ENCODE data around the gene KDM1A. TPM values are rescaled to one million over a fixed set of nuclear protein-coding genes. Genes with fewer than 3 reads are reported as not detected.
"Not testable (repeated sequence)": the region's sequence is repeated elsewhere in the genome, so short reads cannot be mapped to it uniquely, and the experiment has no call there.

Gene KDM1A
- total RNA-seq, 3 donors from 2014 or later, result 41.6 to 73.2 (median 68.5) TPM

DNA sequence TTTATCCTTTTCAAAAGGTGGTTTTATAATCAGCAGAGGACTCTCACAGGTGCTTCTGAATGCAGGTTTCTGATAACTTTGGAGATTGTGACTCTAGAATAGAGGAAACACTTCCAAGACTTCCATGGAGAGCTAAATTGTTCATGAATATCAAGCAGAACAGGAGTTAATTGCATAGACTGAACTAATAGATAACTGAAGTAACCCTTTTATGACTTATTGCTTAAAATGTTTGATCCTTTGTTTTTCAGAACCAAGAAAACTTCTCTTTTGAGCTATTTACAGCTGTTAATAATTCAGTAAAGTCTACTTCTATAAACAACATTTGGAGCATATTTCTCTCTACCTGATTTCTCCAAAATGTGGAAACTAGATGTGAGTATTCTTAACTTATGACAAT, 23.5 kb upstream of the KDM1A start:
- H3K36me3 ChIP-seq, result no peaks in the 10 kb centered on the region
- H3K27ac ChIP-seq, result no peak overlapping the region

DNA sequence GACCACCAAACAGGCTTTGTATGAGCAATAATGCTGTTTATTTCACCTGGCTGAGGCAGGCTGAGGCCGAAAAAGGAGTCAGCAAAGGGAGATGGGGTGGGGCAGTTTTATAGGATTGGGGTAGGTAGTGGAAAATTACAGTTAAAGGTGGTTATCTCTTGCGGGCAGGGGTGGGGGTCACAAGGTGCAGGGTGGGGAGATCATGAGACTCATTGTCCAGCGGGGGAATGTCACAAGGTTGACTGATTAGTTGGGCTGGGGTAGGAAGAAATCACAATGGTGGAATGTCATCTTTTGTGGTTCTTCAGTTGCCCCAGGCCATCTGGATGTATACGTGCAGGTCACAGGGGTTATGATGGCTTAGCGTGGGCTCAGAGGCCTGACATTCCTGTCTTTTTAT, 21.7 kb upstream of the KDM1A start:
- intact Hi-C loops (cut with DNase I; ENCODE audit: low total_unique reads), result not testable (repeated sequence)

More for the DNA sequence above, 23.5 kb upstream of the KDM1A start:
- no peaks in the 10 kb centered on the region for H3K27me3 ChIP-seq
- peaks cover 0 to 4% of the 10 kb centered on the region in 2 donors for H3K9me3 ChIP-seq
- H3K4me1 ChIP-seq, result no peaks in the 10 kb centered on the region
- H3K4me3 ChIP-seq, result no peak overlapping the region
- intact Hi-C loops (cut with DNase I; ENCODE audit: low total_unique reads), result no loop called here
- DNase-seq (ENCODE audit: low spot score in 2 of 2), result no peak
- TF ChIP-seq POLR2A (IDR thresholded peaks at IDR 0.05), result no peak
- no peak for TF ChIP-seq POLR2AphosphoS5 (IDR thresholded peaks at IDR 0.05)
- TF ChIP-seq, protein P1, sequence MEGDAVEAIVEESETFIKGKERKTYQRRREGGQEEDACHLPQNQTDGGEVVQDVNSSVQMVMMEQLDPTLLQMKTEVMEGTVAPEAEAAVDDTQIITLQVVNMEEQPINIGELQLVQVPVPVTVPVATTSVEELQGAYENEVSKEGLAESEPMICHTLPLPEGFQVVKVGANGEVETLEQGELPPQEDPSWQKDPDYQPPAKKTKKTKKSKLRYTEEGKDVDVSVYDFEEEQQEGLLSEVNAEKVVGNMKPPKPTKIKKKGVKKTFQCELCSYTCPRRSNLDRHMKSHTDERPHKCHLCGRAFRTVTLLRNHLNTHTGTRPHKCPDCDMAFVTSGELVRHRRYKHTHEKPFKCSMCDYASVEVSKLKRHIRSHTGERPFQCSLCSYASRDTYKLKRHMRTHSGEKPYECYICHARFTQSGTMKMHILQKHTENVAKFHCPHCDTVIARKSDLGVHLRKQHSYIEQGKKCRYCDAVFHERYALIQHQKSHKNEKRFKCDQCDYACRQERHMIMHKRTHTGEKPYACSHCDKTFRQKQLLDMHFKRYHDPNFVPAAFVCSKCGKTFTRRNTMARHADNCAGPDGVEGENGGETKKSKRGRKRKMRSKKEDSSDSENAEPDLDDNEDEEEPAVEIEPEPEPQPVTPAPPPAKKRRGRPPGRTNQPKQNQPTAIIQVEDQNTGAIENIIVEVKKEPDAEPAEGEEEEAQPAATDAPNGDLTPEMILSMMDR (IDR thresholded peaks at IDR 0.05), result no peak

DNA sequence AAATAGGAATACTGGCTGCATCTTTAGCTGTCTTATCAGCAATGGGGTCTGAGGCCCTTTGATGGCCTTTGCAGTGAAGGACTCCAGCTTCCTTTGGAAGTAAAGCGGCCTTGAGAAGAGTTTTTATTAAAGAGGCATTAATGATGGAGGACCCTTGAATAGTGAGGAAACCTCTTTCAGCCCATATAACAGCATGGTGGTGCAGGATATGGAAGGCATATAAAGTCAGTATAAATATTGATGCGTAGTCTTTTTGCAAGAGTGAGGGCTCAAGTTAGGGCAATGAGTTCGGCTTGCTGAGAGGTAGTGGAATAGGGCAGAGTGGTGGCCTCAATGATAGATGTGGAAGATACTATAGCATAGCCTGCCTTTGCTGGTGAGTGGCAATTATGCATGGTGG, 19.1 kb upstream of the KDM1A start:
- H3K27ac ChIP-seq; H3K4me1 ChIP-seq; intact Hi-C loops (cut with DNase I; ENCODE audit: low total_unique reads): not testable (repeated sequence)

More for the DNA sequence above, 21.7 kb upstream of the KDM1A start:
- H3K4me1 ChIP-seq; H3K9me3 ChIP-seq; H3K27me3 ChIP-seq; DNase-seq (ENCODE audit: low spot score in 2 of 2); H3K36me3 ChIP-seq; H3K27ac ChIP-seq; H3K4me3 ChIP-seq: not testable (repeated sequence)

DNA sequence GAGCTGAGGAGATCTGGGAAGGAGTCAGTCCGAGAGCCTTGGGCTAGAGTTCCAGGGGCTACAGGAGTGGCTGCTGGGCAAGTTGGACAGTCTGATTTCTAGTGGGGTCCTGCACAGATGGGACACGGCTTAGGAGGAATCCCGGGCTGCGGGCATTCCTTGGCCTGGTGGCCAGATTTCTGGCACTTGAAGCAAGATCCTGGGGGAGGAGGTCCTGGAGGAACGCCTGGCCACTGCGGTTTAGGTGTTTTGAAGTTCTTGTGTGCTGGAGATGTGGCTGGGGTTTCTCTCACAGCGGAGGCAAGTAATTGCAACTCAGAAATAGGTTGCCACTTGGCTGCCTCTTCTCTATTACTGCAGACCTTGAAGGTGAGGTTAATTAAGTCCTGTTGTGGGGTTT, 17.1 kb upstream of the KDM1A start:
- intact Hi-C loops (cut with DNase I; ENCODE audit: low total_unique reads); H3K27me3 ChIP-seq; H3K9me3 ChIP-seq; H3K36me3 ChIP-seq; H3K27ac ChIP-seq; H3K4me3 ChIP-seq; H3K4me1 ChIP-seq; DNase-seq (ENCODE audit: low spot score in 2 of 2): not testable (repeated sequence)

More for the DNA sequence above, 19.1 kb upstream of the KDM1A start:
- H3K27me3 ChIP-seq; DNase-seq (ENCODE audit: low spot score in 2 of 2); H3K36me3 ChIP-seq; H3K4me3 ChIP-seq; H3K9me3 ChIP-seq: not testable (repeated sequence)

DNA sequence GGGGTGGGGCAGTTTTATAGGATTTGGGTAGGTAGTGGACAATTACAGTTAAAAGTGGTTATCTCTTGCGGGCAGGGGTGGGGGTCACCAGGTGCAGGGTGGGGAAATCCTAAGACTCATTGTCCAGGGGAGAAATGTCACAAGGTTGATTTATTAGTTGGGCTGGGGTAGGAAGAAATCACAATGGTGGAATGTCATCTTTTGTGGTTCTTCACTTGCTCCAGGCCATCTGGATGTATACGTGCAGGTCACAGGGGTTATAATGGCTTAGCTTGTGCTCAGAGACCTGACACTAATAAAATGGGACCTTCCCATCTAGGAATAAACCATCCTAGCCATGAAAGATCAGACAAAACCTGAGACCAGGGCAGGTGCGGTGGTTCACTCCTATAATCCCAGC, 15.2 kb upstream of the KDM1A start:
- Histone ChIP-seq H3K4me3 (no peak overlapping the region), H3K36me3 (no peaks in the 10 kb centered on the region), H3K27ac (no peak overlapping the region), H3K4me1 (no peaks in the 10 kb centered on the region), H3K9me3 (peaks cover 0 to 5% of the 10 kb centered on the region in 2 donors), H3K27me3 (no peaks in the 10 kb centered on the region)
- intact Hi-C loops (cut with DNase I; ENCODE audit: low total_unique reads), result no loop called here
- no peak for TF ChIP-seq POLR2AphosphoS5 (IDR thresholded peaks at IDR 0.05)
- TF ChIP-seq, protein P1 (IDR thresholded peaks at IDR 0.05), result no peak
- TF ChIP-seq POLR2A (IDR thresholded peaks at IDR 0.05), result no peak
- no peak for DNase-seq (ENCODE audit: low spot score in 2 of 2)

DNA sequence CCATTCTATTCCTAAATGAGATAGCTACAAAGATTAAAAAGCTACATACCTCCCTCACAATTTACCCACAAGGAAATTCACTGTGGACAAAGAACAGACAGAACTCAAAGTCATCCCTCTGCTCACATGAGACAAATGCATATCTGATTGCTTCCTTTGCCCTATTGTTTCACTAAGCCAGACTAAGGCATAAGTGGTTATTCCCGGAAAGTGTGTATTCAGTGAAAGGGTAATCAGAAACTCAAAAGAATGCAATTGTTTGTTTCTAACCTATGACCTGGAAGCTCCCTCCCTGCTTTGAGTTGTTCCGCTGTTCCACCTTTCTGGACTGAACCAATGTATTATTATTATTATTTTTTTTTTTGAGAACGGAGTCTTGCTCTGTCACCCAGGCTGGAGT, 14.5 kb upstream of the KDM1A start:
- intact Hi-C loops (cut with DNase I; ENCODE audit: low total_unique reads); H3K9me3 ChIP-seq; H3K4me1 ChIP-seq; H3K36me3 ChIP-seq; H3K27ac ChIP-seq; H3K27me3 ChIP-seq; H3K4me3 ChIP-seq; DNase-seq (ENCODE audit: low spot score in 2 of 2): not testable (repeated sequence)

DNA sequence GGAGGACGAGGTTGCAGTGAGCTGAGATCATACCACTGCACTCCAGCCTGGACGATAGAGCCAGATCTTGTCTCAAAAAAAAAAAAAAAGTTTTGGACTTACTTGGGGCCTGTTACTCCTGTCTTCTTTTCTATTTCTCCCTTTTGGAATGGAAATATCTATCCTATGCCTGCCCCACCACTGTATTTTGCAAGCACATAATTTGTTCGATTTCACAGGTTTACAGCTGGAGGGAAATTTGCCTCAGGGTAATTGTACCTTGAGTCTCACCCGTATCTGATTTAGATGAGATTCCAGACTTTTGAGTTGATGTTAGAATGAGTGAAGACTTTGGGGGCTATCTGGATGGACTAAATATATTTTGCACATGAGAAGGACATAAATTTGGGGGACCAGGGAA, 12.2 kb upstream of the KDM1A start:
- H3K36me3 ChIP-seq, result no peaks in the 10 kb centered on the region
- H3K27ac ChIP-seq, result no peak overlapping the region
- DNase-seq (ENCODE audit: low spot score in 2 of 2), result no peak
- H3K4me3 ChIP-seq, result no peak overlapping the region
- H3K4me1 ChIP-seq, result no peaks in the 10 kb centered on the region
- intact Hi-C loops (cut with DNase I; ENCODE audit: low total_unique reads), result no loop called here
- TF ChIP-seq POLR2AphosphoS5 (IDR thresholded peaks at IDR 0.05) (no peak), POLR2A (IDR thresholded peaks at IDR 0.05) (no peak)
- TF ChIP-seq, protein P1 (IDR thresholded peaks at IDR 0.05), result no peak
- no peaks in the 10 kb centered on the region for H3K9me3 ChIP-seq
- no peaks in the 10 kb centered on the region for H3K27me3 ChIP-seq
